Measurements from ENCODE around the gene C6orf141.
A peak's percentile ranks its signal among the peaks of the same experiment; 100 is the strongest.

C6orf141 gene

GRCh38 chr6:49550492-49551077 is at the start of gene C6orf141:
TSS of gene C6orf141 (plus strand) at chr6:49550668. CDS start at chr6:49550793, 125 bp downstream.
- no peak for DNase-seq

GRCh38 chr6:49504666-49505065 is 45.8 kb upstream of the C6orf141 start:
- no peak for DNase-seq

GRCh38 chr6:49506569-49507111 is 43.8 kb upstream of the C6orf141 start:
- no peak for DNase-seq

GRCh38 chr6:49509342-49509741 is 41.1 kb upstream of the C6orf141 start:
- no peak for DNase-seq

GRCh38 chr6:49513153-49513989 is 37.1 kb upstream of the C6orf141 start:
- DNase-seq: no peak

GRCh38 chr6:49514571-49515484 is 35.6 kb upstream of the C6orf141 start:
- no peak for DNase-seq

GRCh38 chr6:49515485-49516146 is 34.9 kb upstream of the C6orf141 start:
- no peak for DNase-seq

GRCh38 chr6:49516147-49516505 is 34.3 kb upstream of the C6orf141 start:
- no peak for DNase-seq

GRCh38 chr6:49517919-49518318 is 32.5 kb upstream of the C6orf141 start:
- no peak for DNase-seq

GRCh38 chr6:49519660-49520059 is 30.8 kb upstream of the C6orf141 start:
- DNase-seq: no peak

GRCh38 chr6:49522710-49523593 is 27.5 kb upstream of the C6orf141 start:
- DNase-seq: no peak

GRCh38 chr6:49523901-49524300 is 26.6 kb upstream of the C6orf141 start:
- DNase-seq: no peak

- no peak for DNase-seq
Measured at GRCh38 chr6:49524541-49524940, 25.9 kb upstream of the C6orf141 start.

GRCh38 chr6:49526598-49526997 is 23.9 kb upstream of the C6orf141 start:
- DNase-seq: no peak

GRCh38 chr6:49527320-49527719 is 23.1 kb upstream of the C6orf141 start:
- no peak for DNase-seq

GRCh38 chr6:49528571-49528970 is 21.9 kb upstream of the C6orf141 start:
- DNase-seq: no peak

GRCh38 chr6:49530141-49530776 is 20.2 kb upstream of the C6orf141 start:
- DNase-seq: no peak

- peak; percentile 50 to 94 for DNase-seq
Measured at GRCh38 chr6:49531774-49532569, 18.5 kb upstream of the C6orf141 start.

- DNase-seq: no peak
Measured at GRCh38 chr6:49535795-49536194, 14.7 kb upstream of the C6orf141 start.

GRCh38 chr6:49539102-49539501 is 11.4 kb upstream of the C6orf141 start:
- no peak for DNase-seq
